HG03342 (cell line): ENCODE measurements around the gene STARD13.

Source experiments
- ATAC-seq: cut with Tn5 transposase; IDR thresholded peaks from one replicate; pipeline ENCODE4 v1.9.1; 2021; ENCODE audit warnings: mild to moderate bottlenecking, moderate library complexity; ENCODE audit not compliant: unreplicated experiment

STARD13 gene

GRCh38 chr13:33069365-33069764 is 216.2 kb downstream of the STARD13 start:
- ATAC-seq: no peak

GRCh38 chr13:33066329-33066728 is 219.2 kb downstream of the STARD13 start:
- ATAC-seq: no peak

- no peak for ATAC-seq
These were observed 224.7 kb downstream of the STARD13 start for GRCh38 chr13:33060815-33061214.

- ATAC-seq: no peak
These were observed 226.7 kb downstream of the STARD13 start for GRCh38 chr13:33058776-33059327.

GRCh38 chr13:33057019-33057780 is 228.4 kb downstream of the STARD13 start:
- no peak for ATAC-seq

GRCh38 chr13:33053397-33054066 is 232.0 kb downstream of the STARD13 start:
- no peak for ATAC-seq
